Mesenchymal stem cell (in vitro differentiated cells and primary cell): Measurements from ENCODE around the gene GNAO1.

ENCODE experiments used
- DNase-seq: peaks from one replicate; pipeline ENCODE4 v3.0.0-alpha.2; 2013
- H2AFZ ChIP-seq: one replicate; pipeline ENCODE4 v1.6.1; 2013; ENCODE audit warnings: low read depth, mild to moderate bottlenecking, control low read depth, inconsistent platforms, low read length, moderate library complexity
- H2AK5ac ChIP-seq: 2 replicates; pipeline ENCODE4 v1.6.1; 2013; ENCODE audit warnings: low read length, moderate library complexity, mild to moderate bottlenecking, inconsistent platforms; ENCODE audit not compliant: severe bottlenecking
- H2BK120ac ChIP-seq: one replicate; pipeline ENCODE4 v1.6.1; 2013; ENCODE audit warnings: low read depth, mild to moderate bottlenecking, inconsistent platforms, low read length, moderate library complexity
- H2BK12ac ChIP-seq, 2 experiments: one replicate each; pipeline ENCODE4 v1.6.1; 2013; ENCODE audit warnings: inconsistent platforms in 2 of 2, low read length in 2 of 2, mild to moderate bottlenecking in 2 of 2, moderate library complexity in 2 of 2, control low read depth in 1 of 2
- H2BK15ac ChIP-seq: one replicate; pipeline ENCODE4 v1.6.1; 2013; ENCODE audit warnings: mild to moderate bottlenecking, low read depth, inconsistent platforms; ENCODE audit not compliant: poor library complexity, severe bottlenecking
- H2BK5ac ChIP-seq: 2 replicates; pipeline ENCODE4 v1.6.1; 2013; ENCODE audit warnings: low read depth, mild to moderate bottlenecking, low read length, control low read depth, inconsistent platforms; ENCODE audit not compliant: poor library complexity, severe bottlenecking
- H3K14ac ChIP-seq, 2 experiments: one replicate each; pipeline ENCODE4 v1.6.1; 2013; ENCODE audit warnings: inconsistent platforms in 2 of 2, low read length in 2 of 2, control low read depth in 1 of 2, mild to moderate bottlenecking in 1 of 2, moderate library complexity in 1 of 2
- H3K18ac ChIP-seq, 2 experiments: one replicate each; pipeline ENCODE4 v1.6.1; 2013; ENCODE audit warnings: inconsistent platforms in 2 of 2, low read length in 2 of 2, control low read depth in 1 of 2, low read depth in 1 of 2, mild to moderate bottlenecking in 1 of 2
- H3K23ac ChIP-seq, 2 experiments: one replicate each; pipeline ENCODE4 v1.6.1; 2013; ENCODE audit warnings: inconsistent platforms in 2 of 2, low read length in 2 of 2, mild to moderate bottlenecking in 2 of 2, moderate library complexity in 2 of 2, control low read depth in 1 of 2
- H3K27ac ChIP-seq: 2 replicates; pipeline ENCODE4 v1.5.1; 2013; ENCODE audit warnings: mild to moderate bottlenecking, moderate library complexity, low read length, control low read depth, inconsistent platforms; ENCODE audit not compliant: poor library complexity, severe bottlenecking
- H3K27me3 ChIP-seq, 2 experiments: 2 replicates each; pipeline versions ENCODE4 v1.6.1 to v1.7.0; 2013; ENCODE audit warnings: low read length in 2 of 2, mild to moderate bottlenecking in 2 of 2, moderate library complexity in 2 of 2, control low read depth in 1 of 2, inconsistent platforms in 1 of 2; ENCODE audit not compliant: control insufficient read depth in 1 of 2, insufficient read depth in 1 of 2
- H3K36me3 ChIP-seq, 2 experiments: 2 replicates each; pipeline versions ENCODE4 v1.6.1 to v1.7.0; 2013; ENCODE audit warnings: low read length in 2 of 2, control low read depth in 1 of 2, inconsistent platforms in 1 of 2, low read depth in 1 of 2, mild to moderate bottlenecking in 1 of 2; ENCODE audit not compliant: insufficient read depth in 2 of 2, control insufficient read depth in 1 of 2
- H3K4ac ChIP-seq, 2 experiments: one replicate each; pipeline ENCODE4 v1.6.1; 2013; ENCODE audit warnings: inconsistent platforms in 2 of 2, low read length in 2 of 2, mild to moderate bottlenecking in 2 of 2, moderate library complexity in 2 of 2, control low read depth in 1 of 2, low read depth in 1 of 2
- H3K4me1 ChIP-seq: 2 replicates; pipeline ENCODE4 v1.6.1; 2013; ENCODE audit warnings: low read depth, low read length, control low read depth; ENCODE audit not compliant: control insufficient read depth, insufficient read depth
- H3K4me2 ChIP-seq: 2 replicates; pipeline ENCODE4 v1.6.1; 2013; ENCODE audit warnings: low read length, mild to moderate bottlenecking, inconsistent platforms; ENCODE audit not compliant: poor library complexity, severe bottlenecking
- H3K4me3 ChIP-seq, 2 experiments: 2 replicates each; pipeline versions ENCODE4 v1.5.1 to v1.7.0; 2013; ENCODE audit warnings: low read length in 2 of 2, mild to moderate bottlenecking in 2 of 2, control low read depth in 1 of 2, low read depth in 1 of 2; ENCODE audit not compliant: insufficient read depth in 1 of 2
- H3K79me1 ChIP-seq: replicated peaks from 2 replicates; pipeline ENCODE4 v1.6.1; 2013; ENCODE audit warnings: mild to moderate bottlenecking, control low read depth, low read length, inconsistent platforms; ENCODE audit not compliant: poor library complexity, severe bottlenecking
- H3K9ac ChIP-seq: 2 replicates; pipeline ENCODE4 v1.7.0; 2013; ENCODE audit warnings: mild to moderate bottlenecking, low read length, moderate library complexity
- H3K9me3 ChIP-seq: 2 replicates; pipeline ENCODE4 v1.7.0; 2013; ENCODE audit warnings: mild to moderate bottlenecking, low read length; ENCODE audit not compliant: control insufficient read depth
- H4K8ac ChIP-seq: one replicate; pipeline ENCODE4 v1.6.1; 2013; ENCODE audit warnings: inconsistent platforms, mild to moderate bottlenecking, low read length, moderate library complexity
- H4K91ac ChIP-seq: one replicate; pipeline ENCODE4 v1.6.1; 2013; ENCODE audit warnings: mild to moderate bottlenecking, low read length, inconsistent platforms
- WGBS: methylation state at CpG from one replicate; pipeline ENCODE4 v1.1.7; 2013; ENCODE audit warnings: mixed read lengths; 5-methylcytosine and 5-hydroxymethylcytosine counted together

The GNAO1 gene

GRCh38 chr16:56327071-56327928 lies 136.0 kb downstream of the GNAO1 start:
- H2AFZ ChIP-seq = no peak overlapping the region
- H3K14ac ChIP-seq = no peak overlapping the region
- no peak overlapping the region for H3K4me2 ChIP-seq
- no peak overlapping the region for H3K27ac ChIP-seq
- no peak overlapping the region for H2BK5ac ChIP-seq
- H3K27me3 ChIP-seq = peaks cover 0 to 2% of the 10 kb centered on the region in 2 experiments
- no peak overlapping the region for H3K18ac ChIP-seq
- H3K79me1 ChIP-seq = no peaks in the 10 kb centered on the region
- no peak overlapping the region for H3K9ac ChIP-seq
- DNase-seq = no peak
- H3K4me3 ChIP-seq = no peak overlapping the region
- H3K23ac ChIP-seq = no peak overlapping the region
- H2BK120ac ChIP-seq = no peak overlapping the region
- no peak overlapping the region for H3K4ac ChIP-seq
- 94% methylated on average over 15 of the region's 18 CpGs for WGBS
- peaks cover 8% of the 10 kb centered on the region for H3K4me1 ChIP-seq
- H4K91ac ChIP-seq = no peak overlapping the region
- no peak overlapping the region for H4K8ac ChIP-seq
- H2BK15ac ChIP-seq = no peak overlapping the region
- no peak overlapping the region for H2AK5ac ChIP-seq
- H2BK12ac ChIP-seq = no peak overlapping the region
- no peaks in the 10 kb centered on the region for H3K36me3 ChIP-seq
- no peaks in the 10 kb centered on the region for H3K9me3 ChIP-seq

- peaks cover 0 to 2% of the 10 kb centered on the region in 2 experiments for H3K27me3 ChIP-seq
- H3K4ac ChIP-seq = no peak overlapping the region
- H2BK5ac ChIP-seq = no peak overlapping the region
- no peak overlapping the region for H2BK120ac ChIP-seq
- no peak overlapping the region for H3K9ac ChIP-seq
- H3K14ac ChIP-seq = no peak overlapping the region
- H2BK15ac ChIP-seq = no peak overlapping the region
- no peak for DNase-seq
- no peaks in the 10 kb centered on the region for H3K36me3 ChIP-seq
- no peak overlapping the region for H3K4me3 ChIP-seq
- no peaks in the 10 kb centered on the region for H3K9me3 ChIP-seq
- H3K4me1 ChIP-seq = peaks cover 11% of the 10 kb centered on the region
- H3K27ac ChIP-seq = no peak overlapping the region
- H2AK5ac ChIP-seq = no peak overlapping the region
- no peak overlapping the region for H4K8ac ChIP-seq
- no peak overlapping the region for H3K23ac ChIP-seq
- H3K4me2 ChIP-seq = no peak overlapping the region
- no peak overlapping the region for H3K18ac ChIP-seq
- 87% methylated on average over 6 of the region's 6 CpGs for WGBS
- no peaks in the 10 kb centered on the region for H3K79me1 ChIP-seq
- H4K91ac ChIP-seq = no peak overlapping the region
- no peak overlapping the region for H2AFZ ChIP-seq
- no peak overlapping the region for H2BK12ac ChIP-seq
These were observed 136.6 kb downstream of the GNAO1 start for GRCh38 chr16:56327929-56328258.

- WGBS = 91% methylated on average over 19 of the region's 22 CpGs
- Histone ChIP-seq H3K27ac (no peak overlapping the region), H2BK5ac (no peak overlapping the region), H3K9ac (no peak overlapping the region), H3K4me1 (peaks cover 13% of the 10 kb centered on the region), H3K27me3 (peaks cover 0 to 2% of the 10 kb centered on the region in 2 experiments), H4K91ac (no peak overlapping the region), H2BK15ac (no peak overlapping the region), H3K4ac (no peak overlapping the region), H2BK120ac (no peak overlapping the region), H3K4me2 (no peak overlapping the region), H2AK5ac (no peak overlapping the region), H3K9me3 (no peaks in the 10 kb centered on the region), H4K8ac (no peak overlapping the region), H3K36me3 (no peaks in the 10 kb centered on the region), H2AFZ (no peak overlapping the region), H3K14ac (no peak overlapping the region), H3K18ac (no peak overlapping the region), H2BK12ac (no peak overlapping the region), H3K79me1 (no peaks in the 10 kb centered on the region), H3K23ac (no peak overlapping the region), H3K4me3 (no peak overlapping the region)
- no peak for DNase-seq
These were observed 137.2 kb downstream of the GNAO1 start for GRCh38 chr16:56328276-56329022.

- Histone ChIP-seq H2BK5ac (no peak overlapping the region), H2AK5ac (no peak overlapping the region), H3K27ac (no peak overlapping the region), H3K4me2 (no peak overlapping the region), H3K4ac (no peak overlapping the region), H4K91ac (no peak overlapping the region), H2AFZ (no peak overlapping the region), H3K27me3 (no peaks in the 10 kb centered on the region), H3K4me1 (peaks cover 11% of the 10 kb centered on the region), H3K79me1 (no peaks in the 10 kb centered on the region), H3K36me3 (no peaks in the 10 kb centered on the region), H3K4me3 (no peak overlapping the region), H3K14ac (no peak overlapping the region), H3K9me3 (no peaks in the 10 kb centered on the region), H2BK15ac (no peak overlapping the region), H3K18ac (no peak overlapping the region), H4K8ac (no peak overlapping the region), H3K9ac (no peak overlapping the region), H2BK12ac (no peak overlapping the region), H3K23ac (no peak overlapping the region), H2BK120ac (no peak overlapping the region)
- 86% methylated on average over 9 of the region's 9 CpGs for WGBS
- DNase-seq = no peak
These were observed 138.6 kb downstream of the GNAO1 start for GRCh38 chr16:56329887-56330286.
